ENCODE data around the gene NFIA. TPM values are rescaled to one million over a fixed set of nuclear protein-coding genes. Genes with fewer than 3 reads are reported as not detected.

Gene NFIA
- polyA plus RNA-seq, 3 donors: 1.4 to 5.3 (median 2.4) TPM

- Histone ChIP-seq H4K20me1 (ENCODE audit: insufficient read depth, low read length) (no peaks in the 10 kb centered on the region), H3K27me3 (ENCODE audit: control insufficient read depth in 2 of 2, insufficient read depth in 2 of 2, low read length in 2 of 2) (no peaks in the 10 kb centered on the region), H3K9ac (ENCODE audit: insufficient read depth, low read length, poor library complexity, severe bottlenecking) (no peak overlapping the region), H3K36me3 (replicated peaks in 1 of 2; ENCODE audit: control insufficient read depth in 1 of 2, insufficient read depth in 2 of 2, low read length in 2 of 2) (peaks cover 0 to 4% of the 10 kb centered on the region in 2 donors), H3K4me3 (replicated peaks in 1 of 3; ENCODE audit: low read depth in 2 of 3, low read length in 3 of 3) (no peak overlapping the region), H2AFZ (ENCODE audit: insufficient read depth, low read depth, low read length, poor library complexity, severe bottlenecking) (no peak overlapping the region), H3K4me2 (replicated peaks; ENCODE audit: extremely low read depth, low read length, poor library complexity, severe bottlenecking) (no peak overlapping the region), H3K4me1 (ENCODE audit: control insufficient read depth in 1 of 2, insufficient read depth in 2 of 2, low read length in 2 of 2) (peaks cover 24 to 33% of the 10 kb centered on the region in 2 donors), H3K79me2 (ENCODE audit: insufficient read depth, low read length) (peaks cover 6% of the 10 kb centered on the region), H3K9me3 (replicated peaks in 1 of 2; ENCODE audit: control insufficient read depth in 1 of 2, insufficient read depth in 1 of 2, low read length in 2 of 2) (no peaks in the 10 kb centered on the region), H3K27ac (ENCODE audit: low read depth in 1 of 2, low read length in 2 of 2) (no peak overlapping the region)
- no CpG with 5 or more reads among the region's 2 CpGs for WGBS (ENCODE audit: insufficient coverage)
- no peak overlapping the region for H3K27ac Mint-ChIP-seq
- H3K9me3 Mint-ChIP-seq: no peaks in the 10 kb centered on the region
- intact Hi-C loops (cut with micrococcal nuclease): no loop called here
- no peak overlapping the region for H3K4me3 Mint-ChIP-seq
- DNase-seq: no peak
- H3K36me3 Mint-ChIP-seq: peaks cover 1 to 12% of the 10 kb centered on the region in 2 donors
- H3K4me1 Mint-ChIP-seq: peaks cover 35% of the 10 kb centered on the region
- TF ChIP-seq CTCF (IDR thresholded peaks at IDR 0.05): no peak
- H3K27me3 Mint-ChIP-seq (ENCODE audit: low read depth in 3 of 3): no peaks in the 10 kb centered on the region
Observed at GRCh38 chr1:61095470-61095812, 13.1 kb downstream of the NFIA start.

DNA sequence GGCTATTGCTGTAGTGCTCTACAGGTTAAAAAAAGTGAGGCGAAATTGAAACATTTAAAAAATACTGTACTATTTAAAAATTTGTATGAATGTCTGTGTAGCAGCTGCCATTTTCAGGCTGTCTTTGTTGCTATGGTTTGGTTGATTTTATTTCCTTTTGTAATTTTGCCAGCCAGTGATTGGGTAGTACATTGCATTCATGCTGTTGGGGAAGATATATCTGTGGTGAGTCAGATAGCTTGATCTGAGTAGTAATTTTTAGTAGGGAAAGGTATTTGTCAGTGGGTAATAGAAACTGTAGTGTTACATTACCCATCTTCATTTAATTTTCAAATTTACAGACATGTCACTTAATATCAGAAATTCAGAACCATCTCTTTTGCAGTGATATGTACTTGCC lies 15.0 kb downstream of the NFIA start:
- Histone ChIP-seq H3K9ac (ENCODE audit: insufficient read depth, low read length, poor library complexity, severe bottlenecking) (no peak overlapping the region), H3K4me3 (replicated peaks in 1 of 3; ENCODE audit: low read depth in 2 of 3, low read length in 3 of 3) (no peak overlapping the region), H3K27ac (ENCODE audit: low read depth in 1 of 2, low read length in 2 of 2) (no peak overlapping the region), H3K4me2 (replicated peaks; ENCODE audit: extremely low read depth, low read length, poor library complexity, severe bottlenecking) (no peak overlapping the region), H3K79me2 (ENCODE audit: insufficient read depth, low read length) (peaks cover 10% of the 10 kb centered on the region), H3K4me1 (ENCODE audit: control insufficient read depth in 1 of 2, insufficient read depth in 2 of 2, low read length in 2 of 2) (peaks cover 26 to 46% of the 10 kb centered on the region in 2 donors), H4K20me1 (ENCODE audit: insufficient read depth, low read length) (no peaks in the 10 kb centered on the region), H3K36me3 (replicated peaks in 1 of 2; ENCODE audit: control insufficient read depth in 1 of 2, insufficient read depth in 2 of 2, low read length in 2 of 2) (no peaks in the 10 kb centered on the region), H3K9me3 (replicated peaks in 1 of 2; ENCODE audit: control insufficient read depth in 1 of 2, insufficient read depth in 1 of 2, low read length in 2 of 2) (no peaks in the 10 kb centered on the region), H2AFZ (ENCODE audit: insufficient read depth, low read depth, low read length, poor library complexity, severe bottlenecking) (no peak overlapping the region), H3K27me3 (ENCODE audit: control insufficient read depth in 2 of 2, insufficient read depth in 2 of 2, low read length in 2 of 2) (no peaks in the 10 kb centered on the region)
- Mint-ChIP-seq H3K4me3 (no peak overlapping the region), H3K27ac (peak overlapping the region in 3 of 7 donors; percentile 6 to 47 (median 45)), H3K4me1 (peaks cover 49% of the 10 kb centered on the region), H3K36me3 (peaks cover 3 to 7% of the 10 kb centered on the region in 2 donors), H3K27me3 (ENCODE audit: low read depth in 3 of 3) (no peaks in the 10 kb centered on the region), H3K9me3 (no peaks in the 10 kb centered on the region)
- DNase-seq: no peak
- WGBS (ENCODE audit: insufficient coverage): no CpG with 5 or more reads among the region's 1 CpG
- intact Hi-C loops (cut with micrococcal nuclease): no loop called here
- no peak for TF ChIP-seq CTCF (IDR thresholded peaks at IDR 0.05)
